BLaER1 (cell line): Measurements from ENCODE around the gene NDN.

Source experiments
- H3K27ac ChIP-seq: shearing (Covaris generic); formaldehyde crosslinking; 2 replicates; pipeline ENCODE4 v1.8.1; 2022
- H3K27me3 ChIP-seq: shearing (Covaris generic); formaldehyde crosslinking; 2 replicates; pipeline ENCODE4 v1.8.1; 2022
- H3K36me3 ChIP-seq: shearing (Covaris generic); formaldehyde crosslinking; 2 replicates; pipeline ENCODE4 v1.8.1; 2022
- H3K4me1 ChIP-seq: shearing (Covaris generic); formaldehyde crosslinking; 2 replicates; pipeline ENCODE4 v1.8.1; 2022
- H3K4me2 ChIP-seq: shearing (Covaris generic); formaldehyde crosslinking; 2 replicates; pipeline ENCODE4 v1.8.1; 2022
- H3K4me3 ChIP-seq: shearing (Covaris generic); formaldehyde crosslinking; 2 replicates; pipeline ENCODE4 v1.8.1; 2022
- H3K9ac ChIP-seq: shearing (Covaris generic); formaldehyde crosslinking; 2 replicates; pipeline ENCODE4 v1.8.1; 2022
- H3K9me3 ChIP-seq: shearing (Covaris generic); formaldehyde crosslinking; 2 replicates; pipeline ENCODE4 v1.8.1; 2022
- H4K20me1 ChIP-seq: shearing (Covaris generic); formaldehyde crosslinking; 2 replicates; pipeline ENCODE4 v1.8.1; 2022
- Cebpa-rat ChIP-seq: shearing (Covaris generic); IDR thresholded peaks from 2 replicates; pipeline ENCODE4 v1.8.1; 2022

The NDN gene

GRCh38 chr15:23642413-23643044, 44.6 kb downstream of the NDN start:
- Histone ChIP-seq H4K20me1 (no peaks in the 10 kb centered on the region), H3K27me3 (no peaks in the 10 kb centered on the region), H3K36me3 (no peaks in the 10 kb centered on the region), H3K27ac (no peak overlapping the region), H3K4me2 (no peak overlapping the region), H3K4me1 (peaks cover 29% of the 10 kb centered on the region), H3K9ac (no peak overlapping the region), H3K9me3 (peaks cover 7% of the 10 kb centered on the region; the same call in 1 of the 2 replicates), H3K4me3 (no peak overlapping the region)
- TF ChIP-seq Cebpa-rat = no peak
